Stimulated activated CD4-positive, alpha-beta T cell treated with anti-CD3 and anti-CD28 coated beads, Interleukin-4, amount 100 ng/mL, for 24 hours (primary cell): ENCODE data around the gene MMP17.

Source experiments
- DNase-seq: peaks from one replicate; pipeline ENCODE4 v3.0.0-alpha.2; 2020

Gene MMP17

DNA sequence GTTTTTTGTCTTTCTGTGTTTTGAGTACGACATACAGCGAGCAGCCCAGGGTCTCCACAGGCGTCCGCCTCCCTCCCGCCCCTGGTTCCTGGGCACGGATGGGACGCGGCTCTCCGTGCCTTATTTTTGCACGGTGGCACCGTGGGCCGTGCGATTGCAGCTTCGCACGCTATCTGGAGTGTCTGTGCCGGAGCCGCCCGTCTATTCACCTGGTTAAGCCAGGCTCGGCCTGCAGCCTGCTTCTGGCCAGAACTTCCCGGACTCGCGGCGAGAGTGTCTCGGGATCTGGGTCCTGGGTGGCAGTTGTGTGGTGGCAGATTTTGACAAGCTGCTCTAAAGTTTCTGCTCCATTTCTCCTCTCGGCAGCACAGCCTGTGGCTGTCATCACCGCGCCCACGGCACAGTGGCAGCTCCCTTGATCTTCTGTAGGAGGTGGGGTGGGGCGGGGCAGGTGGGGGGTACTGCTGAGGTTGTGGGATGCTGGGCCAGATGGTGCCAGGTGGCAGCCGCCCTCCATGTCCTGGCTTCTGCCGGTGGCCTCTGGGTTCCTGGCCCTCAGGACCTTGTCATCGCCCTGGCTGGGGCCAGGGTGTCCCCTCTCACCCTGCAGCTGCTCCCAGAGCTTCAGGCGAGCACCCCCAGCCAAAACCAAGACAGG, 2.9 kb downstream of the MMP17 start:
- DNase-seq: peak; percentile 27

DNA sequence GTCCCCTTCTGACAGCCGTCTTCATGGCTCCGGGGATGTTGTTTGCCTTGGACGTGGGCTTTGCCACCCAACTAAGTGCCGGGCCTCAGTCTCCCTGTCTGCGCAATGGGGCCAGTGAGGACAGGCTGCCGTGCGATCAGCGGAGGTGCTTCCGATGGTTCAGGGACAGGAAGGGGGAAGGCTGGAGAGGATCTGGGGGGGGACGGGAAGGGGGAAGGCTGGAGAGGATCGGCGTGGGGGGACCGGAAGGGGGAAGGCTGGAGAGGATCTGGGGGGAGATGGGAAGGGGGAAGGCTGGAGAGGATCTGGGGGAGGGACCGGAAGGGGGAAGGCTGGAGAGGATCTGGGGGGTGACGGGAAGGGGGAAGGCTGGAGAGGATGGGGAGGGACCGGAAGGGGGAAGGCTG, 3.4 kb downstream of the MMP17 start:
- DNase-seq: no peak

DNA sequence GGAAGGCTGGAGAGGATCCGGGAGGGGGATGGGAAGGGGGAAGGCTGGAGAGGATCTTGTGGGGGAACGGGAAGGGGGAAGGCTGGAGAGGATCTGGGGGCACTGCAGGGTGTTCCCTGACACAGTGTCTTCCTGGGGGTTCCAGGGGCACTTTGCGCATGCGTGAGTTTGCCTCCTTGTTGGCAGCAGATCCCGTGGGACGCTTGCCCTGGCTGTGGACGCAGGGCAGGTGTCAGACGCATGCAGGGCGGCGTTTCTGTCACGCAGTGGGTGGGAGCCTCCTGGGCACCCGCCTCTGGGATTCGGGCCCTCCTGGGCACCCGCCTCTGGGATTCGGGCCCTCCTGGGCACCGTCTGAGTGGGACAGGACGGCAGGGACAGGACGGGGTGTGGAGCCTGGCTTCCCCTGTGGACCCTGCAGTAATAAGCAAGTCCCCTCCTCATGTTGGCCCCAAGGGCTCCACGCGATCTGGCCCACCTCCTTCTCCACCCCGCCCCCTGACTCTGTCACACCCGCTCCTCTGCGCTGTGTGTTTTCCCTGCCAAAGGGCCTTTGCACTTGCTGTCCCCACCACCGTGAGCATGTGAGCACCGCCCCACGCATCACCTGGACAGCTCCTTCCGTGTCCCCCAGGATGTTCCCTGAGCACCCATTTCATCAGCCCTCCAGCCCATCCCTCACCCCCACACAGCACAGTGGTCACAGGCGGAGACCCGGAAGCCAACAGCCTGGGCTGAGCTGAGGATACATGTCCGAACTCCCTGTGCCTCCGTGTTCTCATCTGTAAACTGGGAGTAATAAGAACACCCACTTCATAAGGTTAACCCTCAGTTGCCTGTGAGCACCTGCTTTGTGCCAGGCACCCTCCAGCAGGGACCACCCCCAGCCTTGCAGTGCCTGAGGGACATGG, 4.4 kb downstream of the MMP17 start:
- DNase-seq: no peak

DNA sequence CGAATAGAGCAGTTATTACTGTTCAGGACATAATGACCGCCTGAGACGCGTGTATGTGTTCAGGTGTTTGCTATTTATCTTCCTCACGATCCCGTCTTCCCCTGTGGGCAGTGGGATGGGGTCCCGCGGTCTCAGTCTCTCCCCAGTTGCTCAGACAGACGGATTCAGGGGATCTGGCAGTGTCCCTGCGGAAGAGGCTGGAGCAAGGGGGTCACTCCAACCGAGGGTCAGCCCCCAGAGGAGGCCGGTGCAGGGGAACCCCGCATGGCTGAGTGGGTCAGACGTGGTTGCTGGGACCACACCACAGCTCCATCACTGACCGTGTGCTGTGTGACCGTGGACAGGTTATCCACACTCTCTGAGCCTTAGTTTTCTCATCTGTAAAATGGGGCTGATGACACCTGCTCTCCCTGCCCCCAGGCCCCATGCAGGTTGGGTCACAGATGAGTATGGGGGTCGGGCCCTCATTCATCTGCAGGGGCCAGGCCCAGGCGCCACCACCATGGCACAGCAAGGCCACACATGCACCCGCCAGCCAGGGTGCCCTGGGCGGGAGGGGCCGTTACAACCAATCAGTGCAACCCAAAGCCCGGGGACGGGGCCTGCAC, 5.2 kb downstream of the MMP17 start:
- DNase-seq: no peak

DNA sequence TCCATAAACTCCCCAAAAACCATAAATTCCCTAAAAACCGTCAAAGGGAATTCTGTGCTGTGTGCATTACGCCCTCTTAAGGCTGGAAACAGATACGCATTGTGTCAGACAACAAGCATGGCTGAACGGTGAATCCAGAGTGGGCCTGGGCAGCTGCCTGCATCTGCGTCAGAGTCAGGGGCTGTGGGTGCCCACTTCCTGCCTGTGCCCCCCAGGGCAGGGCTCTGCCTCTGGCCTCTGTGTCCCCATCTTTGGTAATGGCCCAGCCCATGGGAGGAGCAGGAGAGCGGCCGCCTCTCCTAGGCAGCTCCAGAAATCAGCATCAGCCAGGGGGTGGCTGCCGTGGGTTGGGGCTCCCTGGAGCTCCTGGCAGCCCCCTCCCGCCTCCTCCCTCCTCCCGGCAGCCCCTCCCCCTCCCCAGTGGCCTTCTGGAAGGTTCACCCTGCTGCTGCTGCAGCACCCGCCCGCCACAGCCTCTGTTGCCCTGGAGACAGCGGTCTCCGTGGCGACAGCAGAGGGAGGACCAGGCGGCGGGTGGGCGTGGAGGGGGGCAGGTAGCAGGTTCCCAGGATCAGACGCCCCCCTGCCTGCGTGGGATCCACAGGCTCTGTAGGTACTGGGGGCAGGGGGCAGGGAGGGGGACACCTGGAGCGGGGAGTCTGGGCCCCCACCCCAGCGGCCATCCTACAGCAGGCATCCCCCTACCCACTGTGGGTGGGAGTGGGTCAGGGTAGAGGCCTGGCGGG, 5.9 kb downstream of the MMP17 start:
- DNase-seq: no peak

DNA sequence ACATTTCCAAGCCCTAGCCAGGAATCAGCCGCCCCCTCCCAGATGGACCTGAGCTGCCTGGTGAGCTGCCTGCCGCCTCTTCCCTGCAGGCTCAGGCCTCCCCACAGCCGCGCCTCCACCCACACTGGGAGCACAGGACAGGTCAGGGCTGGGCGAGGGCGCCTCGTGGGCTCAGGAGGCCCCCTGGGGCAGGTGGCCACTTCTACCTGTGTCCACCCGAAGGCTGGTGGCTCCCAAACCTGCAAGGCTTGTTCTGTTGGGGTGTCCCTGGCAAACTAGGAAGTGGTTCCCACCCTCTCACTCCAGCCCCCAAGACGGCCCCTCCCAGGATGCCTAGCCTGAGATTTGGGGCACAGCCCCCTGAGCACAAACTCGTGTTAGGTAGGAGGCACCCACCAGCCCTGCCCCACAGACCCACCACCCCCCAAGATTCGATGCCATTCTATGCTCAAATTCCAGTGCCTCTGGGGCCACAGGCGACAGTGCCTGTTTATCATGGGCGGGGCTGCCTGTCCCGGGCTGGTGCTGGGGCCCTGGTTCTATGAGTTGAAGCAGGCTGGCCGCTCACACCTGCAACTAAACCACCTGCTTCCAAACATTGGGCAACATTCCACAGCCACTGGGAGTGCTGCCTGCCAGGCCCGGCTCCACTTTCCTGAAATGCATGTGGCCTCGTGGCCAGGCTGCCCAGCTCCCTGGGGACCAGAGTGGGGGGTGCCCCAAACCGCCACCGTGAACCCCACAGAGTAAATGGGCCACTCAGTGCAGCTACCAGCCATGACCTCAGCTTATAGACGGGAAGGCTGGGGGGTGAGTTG, 6.8 kb downstream of the MMP17 start:
- DNase-seq: no peak

DNA sequence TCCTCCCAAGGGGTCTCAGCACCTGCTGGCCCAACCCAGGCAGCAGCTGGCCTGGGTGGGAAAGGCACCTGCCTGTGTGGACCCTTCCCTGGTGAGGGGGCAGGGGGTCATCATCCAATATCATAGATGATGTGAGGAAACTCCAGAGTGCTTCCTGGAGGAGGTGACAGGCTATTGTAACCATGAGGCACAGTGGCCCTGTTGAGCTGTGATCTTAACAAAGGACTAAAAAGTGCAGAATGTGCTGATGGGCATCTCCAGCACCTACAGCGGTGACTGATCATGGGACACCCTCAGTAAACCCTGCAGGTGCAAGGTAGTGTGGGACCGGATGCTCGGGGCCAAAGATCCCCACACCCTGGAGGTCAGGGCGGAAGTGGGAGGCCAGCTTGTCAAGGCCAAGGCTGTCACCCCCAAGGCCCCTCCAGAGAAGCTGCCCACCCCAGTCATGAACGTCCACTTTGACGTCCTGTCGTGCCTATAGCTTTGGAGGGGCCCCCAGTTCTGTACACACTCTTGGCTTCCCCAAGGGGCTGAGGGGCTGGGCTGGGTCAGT, 7.5 kb downstream of the MMP17 start:
- DNase-seq: no peak

DNA sequence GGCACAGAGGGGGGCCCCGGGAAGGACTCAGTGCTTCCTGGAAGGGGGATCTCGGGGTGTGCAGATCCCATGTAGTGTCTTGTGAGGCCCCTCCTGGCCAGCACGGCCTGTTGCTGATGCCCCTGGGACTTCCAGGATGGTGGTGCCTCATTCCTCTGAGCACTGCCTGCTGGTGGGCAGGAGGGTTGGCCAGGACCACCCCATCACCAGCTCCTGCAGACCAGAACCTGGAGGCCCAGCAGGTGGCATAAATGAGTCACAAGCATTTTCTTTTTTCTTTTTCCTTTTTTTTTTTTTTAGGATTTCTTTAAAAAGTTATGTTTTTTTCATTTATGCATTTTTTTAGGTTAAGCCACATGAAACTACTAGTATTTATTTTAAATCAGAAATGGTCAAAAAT, 8.0 kb downstream of the MMP17 start:
- no peak for DNase-seq

DNA sequence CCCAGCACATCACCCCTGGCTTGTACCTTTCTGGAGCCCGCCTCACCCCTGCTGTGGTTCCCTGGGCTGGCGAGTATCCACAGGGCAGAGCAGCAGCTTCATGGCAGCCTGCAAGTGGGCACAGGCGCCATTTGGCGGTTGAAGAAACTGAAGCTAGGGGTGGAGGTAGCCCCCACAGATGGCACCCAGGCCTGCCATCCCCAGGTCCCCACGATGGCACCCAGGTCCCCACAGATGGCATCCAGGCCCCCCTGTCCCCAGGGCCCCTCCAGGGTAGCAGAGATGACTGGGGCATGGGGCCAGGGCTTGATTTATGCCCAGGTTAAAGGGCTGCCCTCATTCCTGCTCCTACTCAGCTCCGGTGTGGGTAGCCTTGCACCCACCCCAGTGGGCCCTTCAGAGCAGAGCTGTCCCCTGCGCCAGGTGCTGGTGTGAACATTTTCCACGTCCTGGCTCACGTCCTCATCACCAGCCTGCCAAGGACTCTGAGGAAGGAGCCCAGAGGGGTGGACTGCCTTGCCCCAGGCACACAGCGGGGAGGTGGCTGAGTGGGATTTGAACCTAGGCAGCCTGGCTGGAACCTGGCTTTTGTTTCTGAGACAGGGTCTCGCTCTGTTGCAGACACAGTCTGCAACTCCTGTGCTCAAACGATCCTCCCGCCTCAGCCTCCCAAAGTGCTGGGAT, 8.7 kb downstream of the MMP17 start:
- no peak for DNase-seq

DNA sequence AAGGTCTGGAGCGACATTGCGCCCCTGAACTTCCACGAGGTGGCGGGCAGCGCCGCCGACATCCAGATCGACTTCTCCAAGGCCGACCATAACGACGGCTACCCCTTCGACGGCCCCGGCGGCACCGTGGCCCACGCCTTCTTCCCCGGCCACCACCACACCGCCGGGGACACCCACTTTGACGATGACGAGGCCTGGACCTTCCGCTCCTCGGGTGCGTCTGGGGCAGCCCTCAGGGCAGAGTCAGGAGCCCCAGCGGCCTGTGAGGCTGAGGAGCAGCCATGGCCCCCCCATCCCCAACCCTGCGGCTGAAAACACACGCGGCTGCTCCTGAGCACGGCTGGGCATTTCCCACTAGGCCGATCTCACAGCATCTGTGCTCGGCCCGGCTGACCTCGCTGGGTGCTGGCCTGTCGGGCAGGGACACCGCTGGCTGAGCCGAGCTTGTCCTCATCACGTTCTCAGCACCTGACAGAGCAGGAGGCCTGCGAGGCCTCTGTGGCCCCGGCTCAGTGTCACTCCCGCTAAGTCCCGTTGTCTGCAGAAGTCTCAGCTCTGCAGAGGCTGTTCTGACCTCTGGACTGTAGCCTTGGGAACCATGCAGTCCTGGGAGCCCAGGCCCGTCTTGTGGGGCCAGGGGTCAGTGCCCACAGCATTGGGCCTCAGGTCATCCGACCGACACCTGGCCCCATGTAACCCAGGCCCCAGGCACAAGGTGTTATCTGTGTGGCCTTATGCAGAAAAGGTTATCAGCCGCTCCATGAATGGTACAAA, 12.6 kb downstream of the MMP17 start:
- DNase-seq: no peak

DNA sequence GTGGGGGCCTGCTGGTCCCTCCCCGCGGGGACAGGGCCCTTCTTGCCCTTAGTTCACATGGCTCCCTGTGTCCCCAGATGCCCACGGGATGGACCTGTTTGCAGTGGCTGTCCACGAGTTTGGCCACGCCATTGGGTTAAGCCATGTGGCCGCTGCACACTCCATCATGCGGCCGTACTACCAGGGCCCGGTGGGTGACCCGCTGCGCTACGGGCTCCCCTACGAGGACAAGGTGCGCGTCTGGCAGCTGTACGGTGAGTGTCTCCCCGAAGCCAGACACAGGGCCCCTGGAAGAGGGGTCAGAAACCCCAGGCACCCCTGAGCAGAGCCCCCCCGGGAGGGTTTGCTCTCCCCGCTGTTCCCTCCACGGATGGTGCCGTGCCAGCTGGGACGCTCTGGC, 13.4 kb downstream of the MMP17 start:
- DNase-seq: no peak

DNA sequence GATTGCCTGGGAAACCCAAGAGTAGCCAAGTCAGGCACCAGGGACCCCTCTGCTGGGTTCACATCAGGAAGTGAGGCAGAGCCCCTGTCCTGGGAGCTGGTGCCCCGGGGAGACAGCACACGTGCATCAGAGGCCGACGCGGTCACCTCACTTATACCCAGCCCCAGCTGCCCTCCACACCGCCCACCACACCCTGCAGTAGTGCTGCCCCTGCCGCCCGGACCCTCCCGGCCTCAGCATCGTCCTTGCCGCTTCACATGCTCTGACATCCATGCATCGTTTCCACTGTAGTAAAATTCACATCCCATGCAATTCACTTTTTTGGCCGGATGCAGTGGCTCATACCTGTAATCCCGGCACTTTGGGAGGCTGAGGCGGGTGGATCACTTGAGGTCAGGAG, 14.0 kb downstream of the MMP17 start:
- DNase-seq: no peak

DNA sequence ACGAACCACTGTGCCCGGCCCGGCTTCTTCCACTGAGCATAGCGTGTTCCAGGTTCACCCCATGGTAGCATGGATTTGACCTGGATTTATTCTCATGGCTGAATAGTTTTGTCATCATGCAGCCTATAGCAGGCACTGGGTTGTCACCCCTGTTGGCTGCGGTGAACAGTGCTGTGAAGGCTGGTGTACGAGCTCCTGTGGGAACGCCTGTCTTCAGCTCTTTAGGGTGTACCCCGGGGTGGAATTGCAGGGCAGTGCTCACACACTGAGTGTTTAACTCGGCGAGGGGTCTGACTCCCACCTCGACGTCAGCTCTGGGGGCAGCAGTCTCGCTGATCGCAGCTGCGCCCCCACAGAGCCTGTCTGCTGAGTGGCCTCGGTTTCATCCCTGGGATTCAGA, 15.3 kb downstream of the MMP17 start:
- no peak for DNase-seq

DNA sequence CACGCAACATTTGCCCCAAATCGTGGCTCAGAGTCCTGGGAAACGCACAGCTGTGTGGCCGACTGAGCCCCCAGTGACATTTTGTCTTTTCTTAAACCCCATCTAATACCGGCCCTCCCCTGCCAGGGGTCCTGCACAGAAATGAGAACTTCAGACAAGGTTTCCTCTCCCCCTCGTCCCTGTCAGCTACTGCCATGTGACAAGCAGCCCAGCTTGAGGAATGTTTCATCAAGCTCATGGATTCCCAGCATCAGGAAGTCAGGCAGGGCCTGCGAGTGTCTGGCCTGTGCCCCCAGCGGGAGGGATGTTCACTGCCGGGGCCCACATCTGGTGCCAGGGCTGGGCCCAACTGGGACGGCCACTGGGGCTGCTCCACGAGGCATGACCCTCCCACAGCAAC, 15.9 kb downstream of the MMP17 start:
- no peak for DNase-seq

DNA sequence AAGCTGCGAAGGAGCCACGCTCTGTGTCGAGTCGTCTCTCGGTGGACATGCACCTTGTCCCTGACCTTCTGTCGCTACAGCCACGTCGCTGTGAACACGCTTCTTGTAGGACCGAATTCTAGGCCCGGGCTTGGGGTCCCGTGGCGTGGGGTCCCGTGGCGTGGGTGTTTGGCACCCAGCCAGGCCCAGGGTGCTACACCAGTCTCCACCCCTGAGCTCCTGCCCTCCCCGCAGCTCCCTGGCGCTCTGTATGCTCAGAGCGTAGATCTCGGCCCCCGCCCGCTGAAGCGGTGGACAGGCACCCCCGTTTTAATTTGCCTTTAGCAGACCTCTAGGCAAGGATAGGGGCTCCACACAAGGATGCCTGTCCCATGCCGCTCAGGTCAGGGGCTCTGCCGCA, 16.5 kb downstream of the MMP17 start:
- DNase-seq: no peak

DNA sequence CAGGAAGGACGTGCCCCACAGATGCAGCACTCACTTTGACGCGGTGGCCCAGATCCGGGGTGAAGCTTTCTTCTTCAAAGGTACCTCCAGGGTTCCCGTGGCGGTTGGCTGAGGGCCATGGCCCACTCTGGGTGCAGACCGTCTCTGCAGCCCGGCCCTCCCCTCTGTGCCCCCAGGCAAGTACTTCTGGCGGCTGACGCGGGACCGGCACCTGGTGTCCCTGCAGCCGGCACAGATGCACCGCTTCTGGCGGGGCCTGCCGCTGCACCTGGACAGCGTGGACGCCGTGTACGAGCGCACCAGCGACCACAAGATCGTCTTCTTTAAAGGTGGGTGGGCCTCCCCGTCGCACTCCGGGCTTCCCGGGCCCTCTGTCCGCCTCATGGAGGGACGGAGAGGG, 16.9 kb downstream of the MMP17 start:
- DNase-seq: no peak

DNA sequence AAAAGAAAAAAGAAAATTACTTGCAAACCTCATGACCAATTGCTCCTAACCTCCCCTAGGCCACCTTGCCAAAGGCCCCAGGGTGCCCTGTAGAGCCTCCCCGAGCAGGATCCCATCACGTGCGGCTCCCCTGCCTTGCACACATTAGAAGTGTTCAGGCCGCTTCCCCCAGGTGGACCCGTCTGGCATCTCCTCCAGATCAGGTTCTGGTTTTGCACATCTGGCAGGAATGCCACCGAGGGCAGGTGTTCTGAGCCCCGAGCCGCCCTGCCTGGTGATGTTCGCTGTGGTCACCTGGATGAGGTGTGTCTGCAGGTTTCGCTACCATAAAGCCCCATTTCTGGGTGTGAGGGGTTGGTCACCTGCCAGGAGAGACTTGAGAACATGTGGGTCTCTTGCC, 19.3 kb downstream of the MMP17 start:
- DNase-seq: no peak

DNA sequence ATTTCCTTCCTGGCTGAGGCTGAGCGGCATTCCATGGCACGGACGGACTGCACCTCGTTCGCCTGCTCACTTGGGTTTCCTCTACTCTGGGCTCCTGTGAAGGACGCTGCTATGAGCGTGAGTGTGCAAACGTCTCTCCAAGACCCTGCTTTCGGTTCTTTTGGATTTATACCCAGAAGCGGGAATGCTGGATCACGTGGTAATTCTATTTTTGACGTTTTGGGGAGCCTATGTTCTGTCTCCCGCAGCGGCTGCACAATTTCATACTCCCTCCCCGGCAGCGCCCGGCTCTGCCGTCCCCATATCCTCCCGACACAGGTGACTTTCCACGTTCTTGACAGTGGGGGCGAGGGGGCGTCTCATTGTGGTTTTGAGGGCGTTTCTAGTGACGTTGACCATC, 20.6 kb downstream of the MMP17 start:
- DNase-seq: no peak

DNA sequence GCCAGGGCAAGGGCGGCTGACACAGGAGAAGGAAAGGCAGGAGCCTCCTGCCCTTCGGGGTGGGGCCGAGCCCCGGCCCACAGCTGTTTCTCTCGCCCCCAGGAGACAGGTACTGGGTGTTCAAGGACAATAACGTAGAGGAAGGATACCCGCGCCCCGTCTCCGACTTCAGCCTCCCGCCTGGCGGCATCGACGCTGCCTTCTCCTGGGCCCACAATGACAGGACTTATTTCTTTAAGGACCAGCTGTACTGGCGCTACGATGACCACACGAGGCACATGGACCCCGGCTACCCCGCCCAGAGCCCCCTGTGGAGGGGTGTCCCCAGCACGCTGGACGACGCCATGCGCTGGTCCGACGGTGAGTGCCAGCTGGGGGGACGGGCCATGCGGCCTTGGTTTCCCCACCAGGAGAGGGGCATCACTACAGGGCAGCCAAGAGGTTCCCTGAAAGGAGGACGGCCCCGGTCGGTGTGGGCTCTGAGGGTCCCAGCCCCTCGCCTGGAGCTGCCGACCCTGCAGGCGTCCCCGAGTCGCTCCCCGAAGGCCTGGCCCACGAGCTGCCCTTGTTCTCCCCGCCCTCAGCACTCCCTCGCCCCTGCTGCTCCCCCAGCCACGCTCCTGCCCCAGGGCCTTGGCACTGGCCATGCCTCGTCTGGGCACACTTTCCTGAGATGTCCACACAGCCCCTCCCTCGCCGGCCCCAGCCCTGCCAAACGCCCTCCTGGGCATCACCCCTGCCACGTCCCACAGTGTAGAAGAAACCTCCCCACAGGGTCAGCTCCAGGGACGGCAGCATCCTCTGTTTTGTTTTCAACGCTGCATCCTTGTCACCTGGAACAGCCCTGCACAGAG, 21.7 kb downstream of the MMP17 start:
- no peak for DNase-seq
